Peyer's patch (tissue), 4 donors: ENCODE measurements around the gene DACT2.

Experiments
- POLR2A ChIP-seq, 2 donors: fragments of 450-650 bp; IDR thresholded peaks; one replicate each; pipeline ENCODE4 v1.5.1; 2017; ENCODE audit warnings: antibody characterized with exemption in 2 of 2, mild to moderate bottlenecking in 2 of 2, moderate library complexity in 2 of 2
- TF ChIP-seq, protein P1 (sequence below), 6 experiments: fragments of 450-650 bp in 4 of 6; fragments of 200-600 bp in 2 of 6; sonication (generic) in 1 of 6; IDR thresholded peaks; one replicate each; pipeline ENCODE4 v1.5.1; 2017 to 2019; ENCODE audit warnings: antibody characterized with exemption in 6 of 6, mild to moderate bottlenecking in 3 of 6, moderate library complexity in 1 of 6

GRCh38 chr6:168256940-168257339 lies 62.6 kb downstream of the DACT2 start:
- no peak for TF ChIP-seq POLR2A (IDR thresholded peaks at IDR 0.05)
- TF ChIP-seq, protein P1, sequence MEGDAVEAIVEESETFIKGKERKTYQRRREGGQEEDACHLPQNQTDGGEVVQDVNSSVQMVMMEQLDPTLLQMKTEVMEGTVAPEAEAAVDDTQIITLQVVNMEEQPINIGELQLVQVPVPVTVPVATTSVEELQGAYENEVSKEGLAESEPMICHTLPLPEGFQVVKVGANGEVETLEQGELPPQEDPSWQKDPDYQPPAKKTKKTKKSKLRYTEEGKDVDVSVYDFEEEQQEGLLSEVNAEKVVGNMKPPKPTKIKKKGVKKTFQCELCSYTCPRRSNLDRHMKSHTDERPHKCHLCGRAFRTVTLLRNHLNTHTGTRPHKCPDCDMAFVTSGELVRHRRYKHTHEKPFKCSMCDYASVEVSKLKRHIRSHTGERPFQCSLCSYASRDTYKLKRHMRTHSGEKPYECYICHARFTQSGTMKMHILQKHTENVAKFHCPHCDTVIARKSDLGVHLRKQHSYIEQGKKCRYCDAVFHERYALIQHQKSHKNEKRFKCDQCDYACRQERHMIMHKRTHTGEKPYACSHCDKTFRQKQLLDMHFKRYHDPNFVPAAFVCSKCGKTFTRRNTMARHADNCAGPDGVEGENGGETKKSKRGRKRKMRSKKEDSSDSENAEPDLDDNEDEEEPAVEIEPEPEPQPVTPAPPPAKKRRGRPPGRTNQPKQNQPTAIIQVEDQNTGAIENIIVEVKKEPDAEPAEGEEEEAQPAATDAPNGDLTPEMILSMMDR (IDR thresholded peaks at IDR 0.05), result no peak
